ENCODE results near the gene NELFA.

Gene NELFA

GRCh38 chr4:1981251-1982058, 27.3 kb downstream of the NELFA start:
- no peak for TF ChIP-seq CTCF (IDR thresholded peaks at IDR 0.05; ENCODE audit: low read depth, low read length)
- DNase-seq (ENCODE audit: extremely low read depth, low read depth): no peak

- TF ChIP-seq CTCF (IDR thresholded peaks at IDR 0.05; ENCODE audit: low read depth, low read length): no peak
- DNase-seq (ENCODE audit: extremely low read depth, low read depth): no peak
Observed at GRCh38 chr4:1980561-1981041, 28.2 kb downstream of the NELFA start.

GRCh38 chr4:1979477-1980196, 29.1 kb downstream of the NELFA start:
- no peak for DNase-seq (ENCODE audit: extremely low read depth, low read depth)
- TF ChIP-seq CTCF (IDR thresholded peaks at IDR 0.05; ENCODE audit: low read depth, low read length): no peak

- no peak for TF ChIP-seq CTCF (IDR thresholded peaks at IDR 0.05; ENCODE audit: low read depth, low read length)
- no peak for DNase-seq (ENCODE audit: extremely low read depth, low read depth)
Observed at GRCh38 chr4:1978741-1979476, 29.9 kb downstream of the NELFA start.

- no peak for DNase-seq (ENCODE audit: extremely low read depth, low read depth)
- TF ChIP-seq CTCF (IDR thresholded peaks at IDR 0.05; ENCODE audit: low read depth, low read length): no peak
Observed at GRCh38 chr4:1978226-1978625, 30.5 kb downstream of the NELFA start.

- DNase-seq (ENCODE audit: extremely low read depth, low read depth): no peak
- TF ChIP-seq CTCF (IDR thresholded peaks at IDR 0.05; ENCODE audit: low read depth, low read length): no peak
Observed at GRCh38 chr4:1976416-1977352, 32.1 kb downstream of the NELFA start.
